ENCODE measurements around the gene PGM5.

GRCh38 chr9:68492806-68493205 is 136.4 kb downstream of the PGM5 start:
- TF ChIP-seq CTCF (IDR thresholded peaks at IDR 0.05) (no peak), POLR2AphosphoS5 (IDR thresholded peaks at IDR 0.05) (no peak)
